LNCaP clone FGC (cell line): ENCODE measurements around the gene INPP5A.

ENCODE experiments used
- DNase-seq: peaks from one replicate; pipeline ENCODE4 v3.0.0-alpha.2; 2011; ENCODE audit warnings: low read depth
- H3K4me3 ChIP-seq: 2 replicates; pipeline ENCODE4 v1.5.1; 2011; ENCODE audit warnings: mild to moderate bottlenecking, low read depth, low read length, control low read depth
- TF ChIP-seq, protein P1 (sequence below): IDR thresholded peaks from 2 replicates; pipeline ENCODE4 v1.5.1; 2012; ENCODE audit warnings: mild to moderate bottlenecking; ENCODE audit not compliant: control insufficient read depth, insufficient read depth; ENCODE audit errors: extremely low read depth

The INPP5A gene

DNA sequence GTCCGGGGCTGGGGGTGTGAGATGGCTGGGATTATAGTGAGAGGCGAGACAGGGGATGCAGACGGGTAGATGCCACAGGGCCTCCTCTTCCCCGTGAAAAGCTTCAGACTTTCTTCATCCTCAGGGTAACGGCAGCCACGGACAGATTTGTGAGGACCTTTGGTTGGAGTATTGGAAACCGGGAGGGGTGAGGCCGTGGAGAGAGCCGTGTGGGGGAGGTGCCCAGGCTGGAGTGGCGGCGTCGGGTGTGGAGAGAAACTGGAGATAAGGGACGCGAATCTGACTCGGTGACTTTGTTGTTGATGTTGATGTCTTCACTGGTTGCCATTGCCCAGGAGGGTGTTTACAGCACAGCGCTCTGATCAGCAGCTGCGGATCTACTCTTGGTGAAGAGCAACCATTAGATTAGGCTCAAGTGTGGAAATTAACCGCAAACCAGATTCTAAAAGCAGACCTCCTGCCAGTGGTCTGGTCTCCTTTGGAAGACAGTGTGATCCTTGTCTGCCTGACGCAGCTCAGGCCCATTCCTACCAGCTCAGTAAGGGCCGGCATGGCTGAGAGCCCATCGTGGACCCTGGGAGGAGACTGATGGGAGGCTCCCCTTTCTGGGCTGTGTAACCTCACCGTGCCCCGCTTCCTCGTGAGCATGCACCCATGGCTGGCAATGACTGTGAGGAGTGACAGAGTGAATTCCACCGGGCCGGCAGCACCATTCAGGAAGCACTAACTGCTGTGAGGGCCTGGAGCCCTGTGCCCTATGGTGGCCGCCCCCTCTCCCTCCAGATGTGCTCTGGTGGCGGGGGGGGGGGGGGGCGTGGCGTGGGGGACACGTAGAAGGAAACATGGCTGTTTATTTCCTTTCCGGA lies 90.3 kb downstream of the INPP5A start:
- H3K4me3 ChIP-seq: no peak overlapping the region
- TF ChIP-seq, protein P1, sequence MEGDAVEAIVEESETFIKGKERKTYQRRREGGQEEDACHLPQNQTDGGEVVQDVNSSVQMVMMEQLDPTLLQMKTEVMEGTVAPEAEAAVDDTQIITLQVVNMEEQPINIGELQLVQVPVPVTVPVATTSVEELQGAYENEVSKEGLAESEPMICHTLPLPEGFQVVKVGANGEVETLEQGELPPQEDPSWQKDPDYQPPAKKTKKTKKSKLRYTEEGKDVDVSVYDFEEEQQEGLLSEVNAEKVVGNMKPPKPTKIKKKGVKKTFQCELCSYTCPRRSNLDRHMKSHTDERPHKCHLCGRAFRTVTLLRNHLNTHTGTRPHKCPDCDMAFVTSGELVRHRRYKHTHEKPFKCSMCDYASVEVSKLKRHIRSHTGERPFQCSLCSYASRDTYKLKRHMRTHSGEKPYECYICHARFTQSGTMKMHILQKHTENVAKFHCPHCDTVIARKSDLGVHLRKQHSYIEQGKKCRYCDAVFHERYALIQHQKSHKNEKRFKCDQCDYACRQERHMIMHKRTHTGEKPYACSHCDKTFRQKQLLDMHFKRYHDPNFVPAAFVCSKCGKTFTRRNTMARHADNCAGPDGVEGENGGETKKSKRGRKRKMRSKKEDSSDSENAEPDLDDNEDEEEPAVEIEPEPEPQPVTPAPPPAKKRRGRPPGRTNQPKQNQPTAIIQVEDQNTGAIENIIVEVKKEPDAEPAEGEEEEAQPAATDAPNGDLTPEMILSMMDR: no peak
- DNase-seq: no peak

DNA sequence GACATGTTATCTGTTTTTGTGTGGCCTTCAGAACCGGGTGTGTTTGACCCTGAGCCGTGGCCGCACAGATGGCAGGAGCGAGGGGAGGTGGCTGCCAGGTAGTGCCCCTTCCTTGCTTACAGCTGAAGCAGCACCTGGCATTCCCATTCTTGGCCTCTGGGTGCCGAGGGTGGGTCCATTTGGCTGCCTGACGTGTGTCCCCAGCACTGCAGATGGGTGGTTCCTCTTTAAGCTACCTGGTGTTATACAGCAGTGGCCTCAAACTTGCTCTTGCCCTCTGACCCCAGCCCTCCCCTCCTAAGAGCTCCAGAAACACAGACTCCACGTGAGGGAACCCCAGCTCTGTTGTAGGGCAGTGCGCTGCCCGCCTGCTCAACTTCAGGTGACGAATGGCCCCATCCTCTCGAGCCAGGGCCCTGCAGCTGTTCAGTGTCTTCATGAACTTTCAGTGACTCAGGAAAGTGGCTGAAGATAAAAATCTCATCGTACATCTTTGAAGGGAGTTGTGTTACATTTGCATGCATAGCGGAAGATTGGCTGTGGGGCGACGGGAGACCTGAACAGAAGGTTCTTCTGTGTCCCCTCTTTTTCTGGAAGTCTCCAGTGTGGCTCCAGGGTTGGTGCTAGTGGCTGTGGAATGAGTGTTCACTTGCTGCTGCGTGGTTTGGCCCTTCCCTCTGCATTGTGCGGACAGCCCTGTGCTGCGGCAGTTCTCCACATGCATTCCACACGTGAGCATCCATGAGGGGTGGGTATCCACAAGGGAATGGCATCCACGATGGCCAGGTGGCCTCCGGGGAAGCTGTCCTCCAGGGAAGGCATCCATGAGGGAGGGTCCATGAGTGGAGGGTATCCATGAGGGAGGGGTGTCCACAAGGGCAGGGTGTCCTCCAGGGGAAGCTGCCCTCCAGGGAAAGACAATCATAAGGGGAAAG lies 91.6 kb downstream of the INPP5A start:
- TF ChIP-seq, protein P1: no peak
- H3K4me3 ChIP-seq: no peak overlapping the region
- DNase-seq: no peak

DNA sequence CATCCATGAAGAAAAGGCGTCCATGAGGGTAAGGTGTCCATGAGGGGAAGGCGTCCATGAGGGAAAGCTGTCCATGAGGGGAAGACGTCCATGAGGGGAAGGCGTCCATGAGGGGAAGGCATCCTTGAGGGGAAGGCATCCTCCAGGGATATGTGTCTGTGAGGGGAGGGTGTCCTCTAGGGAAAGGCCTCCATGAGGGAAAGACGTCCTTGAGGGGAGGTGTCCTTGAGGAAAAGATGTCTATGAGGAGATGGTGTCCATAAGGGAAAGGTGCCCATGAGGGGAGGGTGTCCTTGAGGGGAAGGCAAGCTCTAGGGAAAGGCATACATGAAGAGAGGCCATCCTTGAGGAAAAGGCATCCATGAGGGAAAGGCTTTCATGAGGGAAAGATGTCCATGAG lies 92.6 kb downstream of the INPP5A start:
- DNase-seq: no peak
- no peak overlapping the region for H3K4me3 ChIP-seq
- TF ChIP-seq, protein P1: no peak

DNA sequence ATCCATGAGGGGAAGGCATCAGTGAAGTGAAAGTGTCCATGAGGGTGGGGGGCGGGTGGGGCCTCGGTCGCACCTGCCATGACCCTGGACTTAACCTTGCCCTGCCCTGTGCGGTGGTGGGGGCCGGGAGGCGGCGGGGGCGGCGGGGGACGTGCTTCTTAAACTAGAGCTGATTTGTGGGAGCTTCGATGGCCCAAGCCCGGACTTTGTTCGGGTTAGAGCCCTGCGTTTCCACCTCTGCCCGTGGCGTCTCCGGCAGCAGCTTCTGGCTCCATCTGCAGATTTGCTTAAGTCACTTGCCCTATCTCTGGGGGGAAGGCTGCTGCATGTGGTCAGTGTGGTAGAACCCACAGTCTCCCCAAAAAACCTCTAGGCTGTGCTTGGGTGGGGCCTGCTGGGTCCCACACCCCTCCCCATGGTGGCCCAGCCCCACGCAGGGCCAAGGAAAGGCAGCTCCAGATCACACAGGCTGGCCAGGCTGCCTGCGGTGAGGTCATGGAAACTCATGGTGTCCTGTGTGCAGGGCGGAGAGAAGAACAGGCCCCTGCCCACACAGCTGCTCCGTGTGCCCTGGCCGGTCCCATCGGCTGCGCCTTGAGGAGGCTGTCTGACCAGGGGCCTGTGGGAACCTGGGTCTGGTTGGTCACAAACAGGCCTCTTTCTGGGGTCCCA lies 93.2 kb downstream of the INPP5A start:
- TF ChIP-seq, protein P1: no peak
- no peak for DNase-seq
- H3K4me3 ChIP-seq: no peak overlapping the region

DNA sequence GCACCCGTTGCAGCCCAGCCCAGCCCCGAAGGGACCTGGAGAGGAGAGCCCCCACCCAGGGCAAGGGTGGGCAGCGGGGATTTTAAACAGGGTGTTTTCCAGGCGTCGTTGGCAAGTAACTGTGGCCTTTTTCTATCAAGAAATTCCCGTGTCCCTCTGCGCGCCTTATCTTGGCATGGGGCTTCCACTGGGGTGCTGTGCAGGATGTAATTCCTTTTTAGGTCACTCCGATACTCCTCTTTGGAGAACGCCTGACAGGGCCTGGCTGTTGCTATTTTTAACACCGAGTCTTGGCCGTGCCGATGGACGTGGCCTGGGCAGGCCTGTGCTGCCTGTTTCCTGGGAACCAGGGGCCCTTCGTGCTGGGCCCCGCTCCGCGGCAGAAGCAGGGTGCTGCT lies 93.8 kb downstream of the INPP5A start:
- TF ChIP-seq, protein P1: no peak
- H3K4me3 ChIP-seq: no peak overlapping the region
- DNase-seq: no peak

DNA sequence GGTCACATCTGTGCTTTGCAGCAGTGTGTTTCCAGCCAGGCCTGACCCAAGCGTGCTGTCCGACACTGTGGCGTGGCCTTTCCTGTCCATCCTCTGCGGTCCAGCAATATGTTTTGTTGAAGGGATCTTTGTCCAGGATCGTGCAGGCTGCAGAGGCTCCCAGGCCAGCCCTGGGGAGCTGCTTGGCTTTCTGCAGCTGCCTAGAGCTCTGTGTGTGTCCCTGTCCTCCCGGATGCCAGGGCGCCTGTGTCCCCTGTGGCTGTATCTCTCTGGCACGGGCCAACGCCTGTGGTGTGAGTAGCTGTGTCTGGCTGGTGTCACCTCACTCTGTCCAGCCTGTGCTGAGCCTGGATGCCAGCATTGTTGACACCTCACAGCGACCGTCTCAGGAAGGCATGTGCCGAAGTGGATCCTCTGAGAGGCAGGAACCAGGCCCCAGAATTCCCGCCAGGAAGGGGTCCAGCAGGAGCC lies 94.5 kb downstream of the INPP5A start:
- DNase-seq: no peak
- no peak overlapping the region for H3K4me3 ChIP-seq
- TF ChIP-seq, protein P1: no peak
